ENCODE data around the gene ANKRD17.
A peak's percentile ranks its signal among the peaks of the same experiment; 100 is the strongest.

The ANKRD17 gene

GRCh38 chr4:73258686-73259570, at the start of gene ANKRD17:
Gene ANKRD17 (minus strand): TSS chr4:73258798. CDS start chr4:73258668, 130 bp downstream.
- Histone ChIP-seq H3K9me2 (replicated peaks; ENCODE audit: low read depth, low read length) (no peaks in the 10 kb centered on the region), H3K79me2 (ENCODE audit: insufficient read depth, low read length) (peaks cover 62% of the 10 kb centered on the region)
- TF ChIP-seq CTCF (conservative IDR thresholded peaks at IDR 0.05; ENCODE audit: low read length) (no peak), EZH2phosphoT487 (IDR thresholded peaks at IDR 0.05; ENCODE audit: borderline replicate concordance) (no peak)

GRCh38 chr4:73308286-73308685, 49.7 kb upstream of the ANKRD17 start:
- Histone ChIP-seq H3K9ac (ENCODE audit: low read depth, low read length, poor library complexity, severe bottlenecking) (no peak overlapping the region), H3K79me2 (ENCODE audit: insufficient read depth, low read length) (no peaks in the 10 kb centered on the region), H3F3A (ENCODE audit: low read depth) (no peaks in the 10 kb centered on the region), H3K4me3 (ENCODE audit: low read length, poor library complexity, severe bottlenecking) (no peak overlapping the region), H3K4me1 (ENCODE audit: insufficient read depth, low read length, poor library complexity, severe bottlenecking) (no peaks in the 10 kb centered on the region), H4K20me1 (ENCODE audit: insufficient read depth, low read length, poor library complexity, severe bottlenecking) (no peaks in the 10 kb centered on the region), H2AFZ (ENCODE audit: low read length) (no peak overlapping the region), H3K36me3 (ENCODE audit: insufficient read depth, low read length) (no peaks in the 10 kb centered on the region), H3K4me2 (ENCODE audit: low read depth, low read length, poor library complexity, severe bottlenecking) (no peak overlapping the region), H3K27me3 (ENCODE audit: insufficient read depth, low read length, poor library complexity, severe bottlenecking) (no peaks in the 10 kb centered on the region), H3K9me3 (ENCODE audit: insufficient read depth, low read depth, low read length) (no peaks in the 10 kb centered on the region), H3K9me2 (replicated peaks; ENCODE audit: low read depth, low read length) (no peaks in the 10 kb centered on the region)
- TF ChIP-seq CTCF (conservative IDR thresholded peaks at IDR 0.05; ENCODE audit: low read length) (peak; percentile 58), EZH2phosphoT487 (IDR thresholded peaks at IDR 0.05; ENCODE audit: borderline replicate concordance) (no peak)

More at GRCh38 chr4:73258686-73259570, at the start of gene ANKRD17:
- H3K9ac ChIP-seq (ENCODE audit: low read depth, low read length, poor library complexity, severe bottlenecking) = peak within 1 kb of the TSS; percentile 93
- H3K4me1 ChIP-seq (ENCODE audit: insufficient read depth, low read length, poor library complexity, severe bottlenecking) = peaks cover 46% of the 10 kb centered on the region
- no peaks in the 10 kb centered on the region for H3F3A ChIP-seq (ENCODE audit: low read depth)
- H3K4me2 ChIP-seq (ENCODE audit: low read depth, low read length, poor library complexity, severe bottlenecking) = peak within 1 kb of the TSS; percentile 96
- peaks cover under 1% of the 10 kb centered on the region; the same call in 1 of the 2 replicates for H3K36me3 ChIP-seq (ENCODE audit: insufficient read depth, low read length)
- H2AFZ ChIP-seq (ENCODE audit: low read length) = peak within 1 kb of the TSS; percentile 67
- peak within 1 kb of the TSS; percentile 94 for H3K4me3 ChIP-seq (ENCODE audit: low read length, poor library complexity, severe bottlenecking)
- no peaks in the 10 kb centered on the region for H3K27me3 ChIP-seq (ENCODE audit: insufficient read depth, low read length, poor library complexity, severe bottlenecking)
- no peaks in the 10 kb centered on the region for H3K9me3 ChIP-seq (ENCODE audit: insufficient read depth, low read depth, low read length)
- peaks cover 45% of the 10 kb centered on the region for H4K20me1 ChIP-seq (ENCODE audit: insufficient read depth, low read length, poor library complexity, severe bottlenecking)

- Histone ChIP-seq H3K9ac (ENCODE audit: low read depth, low read length, poor library complexity, severe bottlenecking) (no peak overlapping the region), H3K36me3 (ENCODE audit: insufficient read depth, low read length) (no peaks in the 10 kb centered on the region), H3K4me1 (ENCODE audit: insufficient read depth, low read length, poor library complexity, severe bottlenecking) (no peaks in the 10 kb centered on the region), H3K79me2 (ENCODE audit: insufficient read depth, low read length) (no peaks in the 10 kb centered on the region), H3K4me3 (ENCODE audit: low read length, poor library complexity, severe bottlenecking) (no peak overlapping the region), H2AFZ (ENCODE audit: low read length) (no peak overlapping the region), H3F3A (ENCODE audit: low read depth) (no peaks in the 10 kb centered on the region), H4K20me1 (ENCODE audit: insufficient read depth, low read length, poor library complexity, severe bottlenecking) (no peaks in the 10 kb centered on the region), H3K27me3 (ENCODE audit: insufficient read depth, low read length, poor library complexity, severe bottlenecking) (no peaks in the 10 kb centered on the region), H3K9me2 (replicated peaks; ENCODE audit: low read depth, low read length) (no peaks in the 10 kb centered on the region), H3K4me2 (ENCODE audit: low read depth, low read length, poor library complexity, severe bottlenecking) (no peak overlapping the region), H3K9me3 (ENCODE audit: insufficient read depth, low read depth, low read length) (no peaks in the 10 kb centered on the region)
- TF ChIP-seq EZH2phosphoT487 (IDR thresholded peaks at IDR 0.05; ENCODE audit: borderline replicate concordance) (no peak), CTCF (conservative IDR thresholded peaks at IDR 0.05; ENCODE audit: low read length) (no peak)
These were observed 45.1 kb upstream of the ANKRD17 start for GRCh38 chr4:73303711-73304110.
